HG03159 (cell line): Measurements from ENCODE around the gene CDC42EP2.
A peak's percentile ranks its signal among the peaks of the same experiment; 100 is the strongest.
"Not testable (repeated sequence)": the region's sequence is repeated elsewhere in the genome, so short reads cannot be mapped to it uniquely, and the experiment has no call there.

Experiments
- ATAC-seq: cut with Tn5 transposase; IDR thresholded peaks from one replicate; pipeline ENCODE4 v1.9.1; 2021; ENCODE audit warnings: mild to moderate bottlenecking, moderate library complexity; ENCODE audit not compliant: unreplicated experiment

Gene CDC42EP2

GRCh38 chr11:65317025-65317786, 2.5 kb downstream of the CDC42EP2 start:
- ATAC-seq = no peak

DNA sequence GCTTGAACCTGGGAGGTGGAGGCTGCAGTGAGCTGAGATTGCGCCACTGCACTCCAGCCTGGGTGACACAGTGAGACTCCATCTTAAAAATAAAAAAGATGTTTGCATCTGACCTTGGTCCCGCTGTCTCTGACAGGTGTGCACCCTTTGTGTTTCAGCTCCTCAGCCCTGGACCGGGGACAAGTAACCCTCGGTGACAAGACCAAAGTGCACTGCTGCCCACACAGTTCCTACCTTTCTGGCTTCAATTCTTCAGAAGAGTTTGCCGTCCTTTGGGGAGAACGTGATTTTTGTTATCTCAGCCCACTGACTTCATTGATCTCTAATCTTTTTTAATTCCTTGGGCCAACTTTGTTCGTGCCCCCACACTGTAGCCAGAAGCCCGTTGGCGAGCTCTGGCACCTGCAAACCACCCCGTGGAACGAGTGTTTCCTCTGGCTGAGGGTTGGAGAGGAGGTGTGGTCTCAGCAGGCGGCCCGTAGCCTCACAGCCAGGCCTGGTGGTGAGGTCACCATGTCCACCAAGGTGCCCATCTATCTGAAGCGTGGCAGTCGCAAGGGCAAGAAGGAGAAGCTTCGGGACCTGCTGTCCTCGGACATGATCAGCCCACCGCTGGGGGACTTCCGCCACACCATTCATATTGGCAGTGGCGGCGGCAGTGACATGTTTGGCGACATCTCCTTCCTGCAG, 5.9 kb downstream of the CDC42EP2 start:
- no peak for ATAC-seq

DNA sequence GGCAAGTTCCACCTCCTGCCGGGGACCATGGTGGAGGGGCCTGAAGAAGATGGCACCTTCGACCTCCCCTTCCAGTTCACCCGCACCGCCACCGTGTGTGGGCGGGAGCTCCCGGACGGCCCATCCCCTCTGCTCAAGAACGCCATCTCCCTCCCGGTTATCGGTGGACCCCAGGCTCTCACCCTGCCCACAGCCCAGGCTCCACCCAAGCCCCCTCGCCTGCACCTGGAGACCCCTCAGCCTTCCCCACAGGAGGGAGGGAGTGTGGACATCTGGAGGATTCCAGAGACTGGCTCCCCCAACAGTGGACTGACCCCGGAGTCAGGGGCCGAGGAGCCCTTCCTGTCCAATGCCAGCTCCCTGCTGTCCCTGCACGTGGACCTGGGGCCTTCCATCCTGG, 6.4 kb downstream of the CDC42EP2 start:
- no peak for ATAC-seq

DNA sequence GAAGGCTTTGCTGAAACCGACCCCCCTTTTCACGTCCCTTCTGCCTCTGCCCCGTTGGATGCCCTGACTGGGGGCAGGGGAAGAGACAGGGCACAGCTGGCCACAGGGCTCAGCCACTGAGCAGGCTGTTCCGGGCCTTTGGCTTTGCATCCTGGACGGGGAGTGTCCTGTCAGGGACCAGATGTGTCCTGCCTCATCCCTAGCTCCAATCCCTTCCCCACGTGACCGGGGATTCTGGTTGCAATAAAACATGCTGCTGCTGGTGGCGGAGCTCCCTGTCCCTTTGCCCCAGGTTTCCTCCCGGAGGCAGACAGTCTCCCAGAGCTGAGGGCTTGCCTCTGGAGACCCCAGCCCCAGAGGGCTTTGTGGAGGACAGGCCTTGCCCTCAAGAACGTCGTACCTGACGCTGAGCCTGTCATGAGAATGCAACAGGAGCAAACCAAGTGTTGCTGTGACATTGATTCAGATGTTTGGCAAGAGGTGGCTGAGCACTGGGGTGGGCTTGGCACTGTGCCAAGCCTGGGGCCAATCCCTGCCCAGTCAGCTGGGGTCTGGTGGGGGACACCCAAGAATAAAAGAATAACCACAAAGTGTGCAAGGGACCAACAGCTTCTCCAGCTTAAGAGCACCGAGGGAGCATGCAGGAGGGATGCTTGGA, 7.3 kb downstream of the CDC42EP2 start:
- ATAC-seq = no peak

GRCh38 chr11:65323813-65324212, 9.1 kb downstream of the CDC42EP2 start:
- ATAC-seq = no peak

- no peak for ATAC-seq
These were observed 10.8 kb downstream of the CDC42EP2 start for GRCh38 chr11:65325435-65325834.

DNA sequence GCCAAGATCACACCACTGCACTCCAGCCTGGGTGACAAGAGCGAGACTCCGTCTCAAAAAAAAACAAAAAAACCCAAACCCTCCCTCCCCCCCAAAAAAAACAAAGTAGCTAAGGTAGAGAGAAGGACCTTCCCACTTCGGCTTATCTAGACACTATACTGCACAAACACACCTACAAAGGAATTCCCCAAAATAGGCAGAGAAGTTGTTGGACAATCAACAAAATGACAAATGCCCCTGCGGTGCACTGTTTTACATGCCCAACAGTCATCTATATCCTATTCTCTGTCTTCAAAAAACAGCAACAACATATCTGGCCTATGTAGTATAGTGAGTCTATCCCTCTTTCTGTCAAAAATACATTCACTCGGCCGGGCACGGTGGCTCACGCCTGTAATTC, 12.4 kb downstream of the CDC42EP2 start:
- ATAC-seq = no peak

GRCh38 chr11:65329478-65329877, 14.8 kb downstream of the CDC42EP2 start:
- ATAC-seq = no peak

- ATAC-seq = no peak
These were observed 15.3 kb downstream of the CDC42EP2 start for GRCh38 chr11:65329944-65330403.

DNA sequence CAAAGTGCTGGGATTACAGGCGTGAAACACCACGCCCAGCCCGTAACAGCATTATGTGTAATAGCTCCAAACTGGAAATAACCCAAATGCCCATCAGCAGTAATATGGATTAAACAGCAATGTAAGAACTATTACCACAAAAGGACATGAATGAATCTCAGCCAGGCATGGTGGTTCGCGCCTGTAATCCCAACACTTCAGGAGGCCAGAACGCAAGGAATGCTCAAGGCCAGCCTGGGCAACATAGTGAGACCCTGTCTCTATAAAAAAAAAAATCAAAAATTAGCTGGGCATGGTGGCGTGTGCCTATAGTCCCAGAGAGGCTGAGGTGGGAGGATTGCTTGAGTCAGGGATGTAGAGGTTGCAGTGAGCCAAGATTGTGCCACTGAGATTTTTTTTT, 15.9 kb downstream of the CDC42EP2 start:
- ATAC-seq = no peak

DNA sequence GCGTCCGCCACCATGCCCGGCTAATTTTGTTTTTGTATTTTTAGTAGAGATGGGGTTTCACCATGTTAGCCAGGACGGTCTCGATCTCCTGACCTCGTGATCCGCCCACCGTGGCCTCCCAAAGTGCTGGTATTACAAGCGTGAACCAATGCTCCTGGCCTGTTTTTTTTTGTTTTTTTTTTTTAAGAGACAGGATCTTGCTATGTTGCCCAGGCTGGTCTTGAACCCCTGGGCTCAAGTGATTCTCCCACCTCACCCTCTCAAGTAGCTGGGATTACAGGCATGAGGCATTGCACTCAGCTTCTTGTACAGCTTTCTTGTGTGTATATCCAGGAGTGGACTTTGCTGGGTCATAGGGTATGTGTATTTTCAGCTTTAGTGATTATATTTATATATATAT, 17.9 kb downstream of the CDC42EP2 start:
- not testable (repeated sequence) for ATAC-seq

GRCh38 chr11:65334696-65335295, 20.1 kb downstream of the CDC42EP2 start:
- ATAC-seq = no peak

GRCh38 chr11:65338676-65339075, 24.0 kb downstream of the CDC42EP2 start:
- no peak for ATAC-seq

GRCh38 chr11:65340226-65340625, 25.6 kb downstream of the CDC42EP2 start:
- no peak for ATAC-seq

DNA sequence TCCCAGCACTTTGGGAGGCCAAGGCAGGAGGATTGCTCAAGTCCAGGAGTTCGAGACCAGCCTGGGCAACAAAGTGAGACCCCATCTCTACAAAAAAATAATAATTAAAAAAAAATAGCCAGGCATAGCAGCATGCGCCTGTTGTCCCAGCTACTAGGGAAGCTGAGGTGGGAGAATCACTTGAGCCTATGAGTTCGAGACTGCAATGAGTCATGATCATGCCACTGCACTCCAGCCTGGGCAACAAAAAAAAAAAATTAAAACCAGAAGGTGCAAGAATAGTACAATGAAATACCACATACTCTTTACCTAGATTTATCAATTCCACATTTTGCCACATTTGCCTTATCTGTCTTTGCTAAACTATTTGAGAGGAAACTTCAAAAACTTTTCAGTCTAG, 27.2 kb downstream of the CDC42EP2 start:
- ATAC-seq = no peak

GRCh38 chr11:65351511-65351910, 36.8 kb downstream of the CDC42EP2 start:
- no peak for ATAC-seq

- ATAC-seq = no peak
These were observed 38.1 kb downstream of the CDC42EP2 start for GRCh38 chr11:65352783-65353182.

GRCh38 chr11:65353376-65353775, 38.7 kb downstream of the CDC42EP2 start:
- ATAC-seq = no peak

DNA sequence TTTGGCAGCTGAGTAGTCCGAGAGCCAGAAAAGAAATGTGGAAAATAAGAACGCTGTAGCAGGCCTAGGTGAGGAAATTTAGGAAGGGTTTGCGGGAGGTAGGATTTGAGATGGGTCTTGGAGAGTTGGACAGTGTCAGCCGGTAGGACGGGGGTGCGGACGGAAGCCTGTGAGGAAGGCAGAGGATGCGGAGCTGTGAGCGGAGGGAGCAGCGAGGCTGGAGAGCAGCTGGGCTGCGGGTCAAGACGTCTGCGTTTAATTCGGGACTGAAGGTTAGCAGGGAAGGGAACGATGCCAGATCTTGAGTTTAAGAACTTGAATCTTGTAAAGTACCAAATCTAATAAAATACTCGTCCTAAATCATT, 39.2 kb downstream of the CDC42EP2 start:
- ATAC-seq = no peak

DNA sequence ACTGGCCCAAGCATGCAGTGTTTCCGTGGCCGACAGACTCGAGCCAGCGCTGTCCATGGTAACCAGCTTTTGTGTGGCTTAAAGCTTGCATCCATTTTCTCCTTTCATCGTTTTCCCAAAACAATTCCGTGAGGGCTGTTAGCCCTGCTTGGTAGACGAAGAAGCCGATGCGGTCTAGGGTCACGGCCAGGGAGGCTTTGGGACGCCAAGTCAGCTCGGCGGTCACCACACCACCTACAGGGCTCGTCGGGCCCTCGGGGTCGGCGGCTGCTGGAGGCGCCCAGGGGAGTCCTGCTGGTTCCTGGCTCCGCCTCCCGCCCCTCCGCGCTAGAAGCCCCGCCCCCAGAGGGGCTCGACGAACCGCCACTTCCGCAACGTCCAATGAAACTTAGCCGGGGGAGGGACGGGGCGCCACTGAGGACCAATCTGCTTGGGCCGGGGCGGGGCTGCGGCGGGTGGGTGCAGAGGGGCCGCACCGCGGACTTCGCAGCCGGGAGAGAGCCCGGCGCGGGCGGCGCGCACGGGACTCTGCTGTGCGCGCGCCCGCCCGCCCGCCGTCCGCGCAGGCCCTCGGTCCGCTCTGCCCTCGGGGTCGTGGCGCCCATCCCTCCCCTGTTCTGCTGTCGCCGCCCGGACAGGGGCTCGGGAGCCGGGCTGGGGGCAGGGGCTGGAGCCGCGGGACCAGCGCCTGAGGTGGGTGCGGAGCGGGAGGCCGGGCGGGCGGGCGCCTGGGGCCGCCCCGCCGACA, 39.8 kb downstream of the CDC42EP2 start, which contains the start of gene TIGD3:
Gene TIGD3, plus strand, starts transcription at position 487 of the 748 bp plus-strand sequence. CDS start 1,058 bp downstream, outside the sequence.
- peak; percentile 79 for ATAC-seq
